ENCODE results near the gene TOB1.

DNA sequence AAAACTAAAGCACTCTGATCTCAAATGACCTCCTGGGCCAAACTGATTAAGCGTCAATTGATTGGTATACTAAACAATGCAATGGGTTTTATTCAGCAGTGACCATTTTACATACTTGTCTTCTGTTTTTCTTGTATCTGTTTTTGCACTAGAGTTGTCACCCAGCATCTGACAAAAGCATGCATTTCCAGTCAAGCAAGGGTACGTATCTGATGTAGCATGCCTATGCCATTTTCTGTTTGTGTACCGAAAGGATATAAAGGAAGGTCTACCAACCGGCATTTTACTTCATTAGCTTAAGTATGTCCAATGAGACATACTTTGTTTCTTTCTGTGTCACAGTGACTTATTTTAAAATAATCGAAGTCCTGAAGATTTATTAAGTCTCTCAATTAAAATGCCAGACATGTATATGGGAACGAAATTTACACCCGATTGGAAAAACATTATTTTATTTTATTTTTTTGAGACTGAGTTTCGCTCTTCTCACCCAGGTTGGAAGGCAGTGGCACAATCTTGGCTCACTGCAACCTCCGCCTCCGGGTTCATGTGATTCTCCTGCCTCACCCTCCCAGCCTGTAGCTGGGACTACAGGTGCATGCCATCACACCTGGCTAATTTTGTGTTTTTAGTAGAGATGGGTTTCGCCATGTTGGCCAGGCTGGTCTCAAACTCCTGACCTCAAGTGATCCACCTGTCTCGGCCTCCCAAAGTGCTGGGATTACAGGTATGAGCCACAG lies 7.5 kb downstream of the TOB1 start:
- TF ChIP-seq EGR1 (IDR thresholded peaks at IDR 0.05) (no peak), TEAD4 (IDR thresholded peaks at IDR 0.05) (no peak)
- TF ChIP-seq, protein P1, sequence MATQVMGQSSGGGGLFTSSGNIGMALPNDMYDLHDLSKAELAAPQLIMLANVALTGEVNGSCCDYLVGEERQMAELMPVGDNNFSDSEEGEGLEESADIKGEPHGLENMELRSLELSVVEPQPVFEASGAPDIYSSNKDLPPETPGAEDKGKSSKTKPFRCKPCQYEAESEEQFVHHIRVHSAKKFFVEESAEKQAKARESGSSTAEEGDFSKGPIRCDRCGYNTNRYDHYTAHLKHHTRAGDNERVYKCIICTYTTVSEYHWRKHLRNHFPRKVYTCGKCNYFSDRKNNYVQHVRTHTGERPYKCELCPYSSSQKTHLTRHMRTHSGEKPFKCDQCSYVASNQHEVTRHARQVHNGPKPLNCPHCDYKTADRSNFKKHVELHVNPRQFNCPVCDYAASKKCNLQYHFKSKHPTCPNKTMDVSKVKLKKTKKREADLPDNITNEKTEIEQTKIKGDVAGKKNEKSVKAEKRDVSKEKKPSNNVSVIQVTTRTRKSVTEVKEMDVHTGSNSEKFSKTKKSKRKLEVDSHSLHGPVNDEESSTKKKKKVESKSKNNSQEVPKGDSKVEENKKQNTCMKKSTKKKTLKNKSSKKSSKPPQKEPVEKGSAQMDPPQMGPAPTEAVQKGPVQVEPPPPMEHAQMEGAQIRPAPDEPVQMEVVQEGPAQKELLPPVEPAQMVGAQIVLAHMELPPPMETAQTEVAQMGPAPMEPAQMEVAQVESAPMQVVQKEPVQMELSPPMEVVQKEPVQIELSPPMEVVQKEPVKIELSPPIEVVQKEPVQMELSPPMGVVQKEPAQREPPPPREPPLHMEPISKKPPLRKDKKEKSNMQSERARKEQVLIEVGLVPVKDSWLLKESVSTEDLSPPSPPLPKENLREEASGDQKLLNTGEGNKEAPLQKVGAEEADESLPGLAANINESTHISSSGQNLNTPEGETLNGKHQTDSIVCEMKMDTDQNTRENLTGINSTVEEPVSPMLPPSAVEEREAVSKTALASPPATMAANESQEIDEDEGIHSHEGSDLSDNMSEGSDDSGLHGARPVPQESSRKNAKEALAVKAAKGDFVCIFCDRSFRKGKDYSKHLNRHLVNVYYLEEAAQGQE (IDR thresholded peaks at IDR 0.05; ENCODE audit: low read depth): no peak
- TF ChIP-seq, protein P2, sequence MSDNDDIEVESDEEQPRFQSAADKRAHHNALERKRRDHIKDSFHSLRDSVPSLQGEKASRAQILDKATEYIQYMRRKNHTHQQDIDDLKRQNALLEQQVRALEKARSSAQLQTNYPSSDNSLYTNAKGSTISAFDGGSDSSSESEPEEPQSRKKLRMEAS (IDR thresholded peaks at IDR 0.05): no peak

Data from Ishikawa (cell line).